ENCODE results near the gene DDX60. TPM values are rescaled to one million over a fixed set of nuclear protein-coding genes. Genes with fewer than 3 reads are reported as not detected.
"Not testable (repeated sequence)": the region's sequence is repeated elsewhere in the genome, so short reads cannot be mapped to it uniquely, and the experiment has no call there.

Gene DDX60
- total and polyA plus RNA-seq, 4 donors: 2.9 to 11.3 (median 7.0) TPM

DNA sequence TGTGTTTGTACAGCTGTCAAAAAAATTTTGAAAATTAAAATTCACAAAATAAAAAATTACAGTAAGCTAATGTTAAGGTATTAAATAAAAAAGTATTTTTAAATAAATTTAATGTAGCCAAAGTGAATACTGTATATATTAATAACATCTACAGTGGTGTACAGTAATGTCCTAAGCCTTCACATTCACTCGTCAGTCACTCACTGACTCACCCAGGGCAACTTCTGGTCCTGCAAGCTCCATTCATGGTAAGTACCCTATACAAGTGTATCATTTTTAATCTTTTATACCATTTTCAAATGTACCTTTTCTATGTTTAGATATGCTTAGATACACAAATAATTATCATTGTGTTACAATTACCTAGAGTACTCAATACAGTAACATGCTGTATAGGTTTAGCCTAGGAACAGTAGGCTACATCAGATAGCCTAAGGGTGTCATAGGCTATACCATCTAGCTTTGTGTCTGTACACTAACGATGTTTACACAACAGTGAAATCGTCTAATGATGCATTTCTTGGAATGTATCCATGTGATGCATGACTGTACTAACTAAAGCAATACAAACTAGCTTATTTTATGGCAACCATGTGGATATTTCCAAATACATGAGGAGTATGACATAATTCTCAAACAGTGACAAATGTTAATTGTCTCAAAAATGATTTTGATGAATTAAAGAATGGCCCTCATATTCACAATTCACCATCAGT is 13.7 kb downstream of the DDX60 start:
- H3K36me3 ChIP-seq (ENCODE audit: control insufficient read depth in 4 of 4, insufficient read depth in 3 of 4, low read depth in 1 of 4, low read length in 3 of 4): peaks cover 0 to 27% (median 18%) of the 10 kb centered on the region in 4 donors
- no peaks in the 10 kb centered on the region for H3K4me1 ChIP-seq (ENCODE audit: control insufficient read depth in 4 of 4, insufficient read depth in 4 of 4, low read length in 3 of 4)
- 81% methylated on average over 3 of the region's 3 CpGs for WGBS
- no peaks in the 10 kb centered on the region for H3K27me3 ChIP-seq (ENCODE audit: control insufficient read depth in 4 of 4, insufficient read depth in 4 of 4, low read length in 3 of 4)
- no peak for DNase-seq (ENCODE audit: low spot score)
- TF ChIP-seq FOXA1 (IDR thresholded peaks at IDR 0.05) (no peak), RXRA (IDR thresholded peaks at IDR 0.05) (no peak), TAF1 (conservative IDR thresholded peaks at IDR 0.05) (no peak), YY1 (IDR thresholded peaks at IDR 0.05) (no peak), RAD21 (IDR thresholded peaks at IDR 0.05) (no peak), SP1 (IDR thresholded peaks at IDR 0.05) (no peak), NR2F2 (IDR thresholded peaks at IDR 0.05) (no peak), FOXA2 (IDR thresholded peaks at IDR 0.05) (no peak), GABPA (IDR thresholded peaks at IDR 0.05 in 1 of 2, conservative IDR thresholded peaks at IDR 0.05 in 1 of 2) (no peak), HNF4G (IDR thresholded peaks at IDR 0.05) (no peak), EGR1 (IDR thresholded peaks at IDR 0.05; ENCODE audit: low read depth in 2 of 2) (no peak), HNF4A (conservative IDR thresholded peaks at IDR 0.05) (no peak), JUND (IDR thresholded peaks at IDR 0.05) (no peak)
- TF ChIP-seq, protein P1, sequence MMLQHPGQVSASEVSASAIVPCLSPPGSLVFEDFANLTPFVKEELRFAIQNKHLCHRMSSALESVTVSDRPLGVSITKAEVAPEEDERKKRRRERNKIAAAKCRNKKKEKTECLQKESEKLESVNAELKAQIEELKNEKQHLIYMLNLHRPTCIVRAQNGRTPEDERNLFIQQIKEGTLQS (IDR thresholded peaks at IDR 0.05): no peak
- TF ChIP-seq, protein P2, sequence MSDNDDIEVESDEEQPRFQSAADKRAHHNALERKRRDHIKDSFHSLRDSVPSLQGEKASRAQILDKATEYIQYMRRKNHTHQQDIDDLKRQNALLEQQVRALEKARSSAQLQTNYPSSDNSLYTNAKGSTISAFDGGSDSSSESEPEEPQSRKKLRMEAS (IDR thresholded peaks at IDR 0.05): no peak
- TF ChIP-seq, protein P3, sequence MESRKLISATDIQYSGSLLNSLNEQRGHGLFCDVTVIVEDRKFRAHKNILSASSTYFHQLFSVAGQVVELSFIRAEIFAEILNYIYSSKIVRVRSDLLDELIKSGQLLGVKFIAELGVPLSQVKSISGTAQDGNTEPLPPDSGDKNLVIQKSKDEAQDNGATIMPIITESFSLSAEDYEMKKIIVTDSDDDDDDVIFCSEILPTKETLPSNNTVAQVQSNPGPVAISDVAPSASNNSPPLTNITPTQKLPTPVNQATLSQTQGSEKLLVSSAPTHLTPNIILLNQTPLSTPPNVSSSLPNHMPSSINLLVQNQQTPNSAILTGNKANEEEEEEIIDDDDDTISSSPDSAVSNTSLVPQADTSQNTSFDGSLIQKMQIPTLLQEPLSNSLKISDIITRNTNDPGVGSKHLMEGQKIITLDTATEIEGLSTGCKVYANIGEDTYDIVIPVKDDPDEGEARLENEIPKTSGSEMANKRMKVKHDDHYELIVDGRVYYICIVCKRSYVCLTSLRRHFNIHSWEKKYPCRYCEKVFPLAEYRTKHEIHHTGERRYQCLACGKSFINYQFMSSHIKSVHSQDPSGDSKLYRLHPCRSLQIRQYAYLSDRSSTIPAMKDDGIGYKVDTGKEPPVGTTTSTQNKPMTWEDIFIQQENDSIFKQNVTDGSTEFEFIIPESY (IDR thresholded peaks at IDR 0.05): no peak
- TF ChIP-seq, protein P4, sequence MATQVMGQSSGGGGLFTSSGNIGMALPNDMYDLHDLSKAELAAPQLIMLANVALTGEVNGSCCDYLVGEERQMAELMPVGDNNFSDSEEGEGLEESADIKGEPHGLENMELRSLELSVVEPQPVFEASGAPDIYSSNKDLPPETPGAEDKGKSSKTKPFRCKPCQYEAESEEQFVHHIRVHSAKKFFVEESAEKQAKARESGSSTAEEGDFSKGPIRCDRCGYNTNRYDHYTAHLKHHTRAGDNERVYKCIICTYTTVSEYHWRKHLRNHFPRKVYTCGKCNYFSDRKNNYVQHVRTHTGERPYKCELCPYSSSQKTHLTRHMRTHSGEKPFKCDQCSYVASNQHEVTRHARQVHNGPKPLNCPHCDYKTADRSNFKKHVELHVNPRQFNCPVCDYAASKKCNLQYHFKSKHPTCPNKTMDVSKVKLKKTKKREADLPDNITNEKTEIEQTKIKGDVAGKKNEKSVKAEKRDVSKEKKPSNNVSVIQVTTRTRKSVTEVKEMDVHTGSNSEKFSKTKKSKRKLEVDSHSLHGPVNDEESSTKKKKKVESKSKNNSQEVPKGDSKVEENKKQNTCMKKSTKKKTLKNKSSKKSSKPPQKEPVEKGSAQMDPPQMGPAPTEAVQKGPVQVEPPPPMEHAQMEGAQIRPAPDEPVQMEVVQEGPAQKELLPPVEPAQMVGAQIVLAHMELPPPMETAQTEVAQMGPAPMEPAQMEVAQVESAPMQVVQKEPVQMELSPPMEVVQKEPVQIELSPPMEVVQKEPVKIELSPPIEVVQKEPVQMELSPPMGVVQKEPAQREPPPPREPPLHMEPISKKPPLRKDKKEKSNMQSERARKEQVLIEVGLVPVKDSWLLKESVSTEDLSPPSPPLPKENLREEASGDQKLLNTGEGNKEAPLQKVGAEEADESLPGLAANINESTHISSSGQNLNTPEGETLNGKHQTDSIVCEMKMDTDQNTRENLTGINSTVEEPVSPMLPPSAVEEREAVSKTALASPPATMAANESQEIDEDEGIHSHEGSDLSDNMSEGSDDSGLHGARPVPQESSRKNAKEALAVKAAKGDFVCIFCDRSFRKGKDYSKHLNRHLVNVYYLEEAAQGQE (IDR thresholded peaks at IDR 0.05): no peak
- TF ChIP-seq, protein P5, sequence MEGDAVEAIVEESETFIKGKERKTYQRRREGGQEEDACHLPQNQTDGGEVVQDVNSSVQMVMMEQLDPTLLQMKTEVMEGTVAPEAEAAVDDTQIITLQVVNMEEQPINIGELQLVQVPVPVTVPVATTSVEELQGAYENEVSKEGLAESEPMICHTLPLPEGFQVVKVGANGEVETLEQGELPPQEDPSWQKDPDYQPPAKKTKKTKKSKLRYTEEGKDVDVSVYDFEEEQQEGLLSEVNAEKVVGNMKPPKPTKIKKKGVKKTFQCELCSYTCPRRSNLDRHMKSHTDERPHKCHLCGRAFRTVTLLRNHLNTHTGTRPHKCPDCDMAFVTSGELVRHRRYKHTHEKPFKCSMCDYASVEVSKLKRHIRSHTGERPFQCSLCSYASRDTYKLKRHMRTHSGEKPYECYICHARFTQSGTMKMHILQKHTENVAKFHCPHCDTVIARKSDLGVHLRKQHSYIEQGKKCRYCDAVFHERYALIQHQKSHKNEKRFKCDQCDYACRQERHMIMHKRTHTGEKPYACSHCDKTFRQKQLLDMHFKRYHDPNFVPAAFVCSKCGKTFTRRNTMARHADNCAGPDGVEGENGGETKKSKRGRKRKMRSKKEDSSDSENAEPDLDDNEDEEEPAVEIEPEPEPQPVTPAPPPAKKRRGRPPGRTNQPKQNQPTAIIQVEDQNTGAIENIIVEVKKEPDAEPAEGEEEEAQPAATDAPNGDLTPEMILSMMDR (IDR thresholded peaks at IDR 0.05; ENCODE audit: low read depth, low read length, missing input control): no peak
- no peak overlapping the region for H3K27ac ChIP-seq (ENCODE audit: low read depth in 1 of 2, low read length in 2 of 2)
- H3K4me3 ChIP-seq (ENCODE audit: low read depth in 1 of 3, low read length in 3 of 3): no peak overlapping the region
- H3K9ac ChIP-seq (ENCODE audit: low read depth in 1 of 2, low read length in 2 of 2): no peak overlapping the region
- no peaks in the 10 kb centered on the region for H3K9me3 ChIP-seq (ENCODE audit: control insufficient read depth in 4 of 4, low read length in 3 of 4)

DNA sequence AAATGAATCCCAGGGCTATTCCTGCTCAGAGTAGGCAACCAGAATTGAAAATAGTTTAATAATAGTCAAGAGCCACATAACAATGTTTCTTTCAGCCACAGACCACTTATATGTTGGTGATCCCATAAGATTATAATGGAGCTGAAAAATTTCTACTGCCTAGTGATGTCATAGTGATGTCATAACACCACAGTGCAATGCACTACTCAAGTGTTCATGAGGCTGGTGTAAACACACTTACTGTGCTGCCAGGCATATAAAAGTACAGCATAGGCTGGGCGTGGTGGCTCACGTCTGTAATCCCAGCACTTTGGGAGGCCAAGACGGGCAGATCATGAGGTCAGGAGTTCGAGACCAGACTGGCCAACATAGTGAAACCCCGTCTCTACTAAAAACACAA is 15.1 kb downstream of the DDX60 start:
- H3K9me3 ChIP-seq (ENCODE audit: control insufficient read depth in 4 of 4, low read length in 3 of 4); DNase-seq (ENCODE audit: low spot score); H3K4me3 ChIP-seq (ENCODE audit: low read depth in 1 of 3, low read length in 3 of 3); H3K9ac ChIP-seq (ENCODE audit: low read depth in 1 of 2, low read length in 2 of 2); H3K4me1 ChIP-seq (ENCODE audit: control insufficient read depth in 4 of 4, insufficient read depth in 4 of 4, low read length in 3 of 4); H3K27me3 ChIP-seq (ENCODE audit: control insufficient read depth in 4 of 4, insufficient read depth in 4 of 4, low read length in 3 of 4); H3K27ac ChIP-seq (ENCODE audit: low read depth in 1 of 2, low read length in 2 of 2): not testable (repeated sequence)
- WGBS: 96% methylated on average over 5 of the region's 5 CpGs
- peaks cover 0 to 27% (median 18%) of the 10 kb centered on the region in 4 donors for H3K36me3 ChIP-seq (ENCODE audit: control insufficient read depth in 4 of 4, insufficient read depth in 3 of 4, low read depth in 1 of 4, low read length in 3 of 4)
